Activated CD4-positive, alpha-beta T cell treated with anti-CD3 and anti-CD28 coated beads, Interleukin-2, amount 50 U/mL, for 16 hours (primary cell): ENCODE results near the gene CYB5RL.

Experiments
- DNase-seq: peaks from one replicate; pipeline ENCODE4 v3.0.0-alpha.2; 2020

Gene CYB5RL

DNA sequence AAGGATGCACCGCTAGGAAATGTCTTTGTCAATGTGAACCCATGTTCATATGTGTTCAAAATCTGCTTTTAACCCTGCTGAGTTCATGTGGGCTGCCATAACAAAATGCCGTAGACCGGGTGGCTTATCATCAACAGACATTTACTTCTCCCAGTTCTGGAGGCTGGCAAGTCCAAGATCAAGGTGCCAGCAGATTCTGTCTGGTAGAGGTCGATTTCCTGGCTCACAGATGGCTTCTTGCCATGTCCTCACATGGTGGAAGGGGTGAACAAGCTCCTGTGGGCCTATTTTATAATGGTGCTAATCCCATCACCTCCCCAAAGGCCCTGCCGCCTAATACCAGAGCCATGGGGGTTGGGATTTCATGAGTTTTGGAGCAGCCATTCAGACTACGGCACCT is 42.4 kb downstream of the CYB5RL start:
- no peak for DNase-seq

DNA sequence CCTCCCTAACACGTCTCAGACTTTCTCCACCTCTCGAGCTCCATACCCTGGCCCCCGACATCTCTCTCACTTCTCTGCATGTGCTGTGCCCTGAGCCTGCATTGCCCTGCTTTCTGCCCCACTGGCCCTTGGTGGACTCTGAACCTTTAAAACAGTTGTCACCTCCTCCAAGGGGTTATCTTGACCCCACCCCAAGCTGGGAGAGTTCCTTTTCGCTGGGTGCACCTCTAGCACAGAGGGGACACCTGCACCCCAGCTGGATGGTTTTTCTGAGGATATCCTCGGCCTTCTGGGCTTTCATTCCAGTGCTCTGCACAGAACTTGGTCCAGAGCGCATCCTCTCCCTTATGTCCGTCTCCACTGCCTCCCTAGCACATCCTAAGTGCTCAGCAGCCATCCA is 42.8 kb downstream of the CYB5RL start:
- DNase-seq = no peak

DNA sequence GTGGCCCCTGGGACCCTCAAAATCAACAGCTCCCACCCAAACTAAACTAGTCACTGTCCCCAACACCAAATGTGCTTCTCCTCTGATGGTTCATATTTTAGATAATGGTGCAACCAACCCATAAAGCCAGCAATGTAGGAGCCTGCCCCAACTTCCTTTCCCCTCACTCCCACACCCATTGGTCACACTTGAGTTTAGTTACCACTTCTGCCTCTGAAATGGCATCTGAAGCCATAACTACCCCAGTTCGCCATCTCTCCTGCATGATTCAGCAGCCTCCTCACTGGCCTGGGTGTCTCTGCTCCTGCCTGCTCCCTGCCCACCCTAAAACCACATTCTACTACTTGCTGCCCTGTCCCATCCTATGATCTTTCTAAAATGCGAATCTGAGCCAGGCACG is 43.6 kb downstream of the CYB5RL start:
- no peak for DNase-seq

DNA sequence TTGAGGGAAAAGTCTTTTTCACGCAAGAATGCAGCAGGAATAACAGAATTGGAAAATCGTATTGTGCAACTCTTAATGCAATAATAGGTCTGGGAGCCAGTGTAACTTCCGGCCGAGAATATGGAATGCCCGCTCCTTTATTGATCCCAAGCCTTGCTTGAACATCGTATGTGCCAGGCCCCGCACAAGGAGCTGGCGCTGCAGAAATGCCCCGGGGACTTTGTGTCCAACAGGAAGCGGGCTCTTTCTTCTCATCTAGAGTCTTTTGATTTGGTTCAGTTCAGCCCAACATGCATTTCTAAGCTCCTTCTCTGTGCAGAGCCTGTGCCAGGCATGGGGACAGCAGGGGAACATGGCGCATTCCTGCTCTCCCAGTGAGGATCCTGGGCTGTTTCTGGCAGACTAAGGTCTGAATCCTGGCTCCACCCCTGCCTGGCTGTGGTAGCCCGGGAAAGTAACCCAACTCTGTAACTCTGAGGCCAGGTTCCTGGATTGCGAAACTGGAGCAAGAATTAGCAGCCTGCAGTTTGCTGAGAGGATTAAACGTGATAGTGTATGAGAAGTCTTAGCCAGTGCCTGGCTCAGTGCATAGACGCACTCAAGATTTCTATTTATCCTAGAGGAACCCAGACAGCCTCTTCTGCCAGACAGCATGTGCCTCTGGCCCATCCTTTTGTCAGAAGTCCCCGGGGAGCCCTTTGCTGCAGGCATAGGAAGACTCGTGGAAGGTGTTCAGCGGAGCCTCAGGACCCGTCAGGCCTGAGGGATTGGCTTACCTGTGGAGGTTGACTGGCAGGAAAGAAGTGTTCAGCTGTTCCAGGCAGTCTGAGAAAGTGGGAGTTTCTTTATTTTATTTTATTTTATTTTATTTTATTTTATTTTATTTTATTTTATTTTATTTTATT is 46.0 kb downstream of the CYB5RL start:
- no peak for DNase-seq

DNA sequence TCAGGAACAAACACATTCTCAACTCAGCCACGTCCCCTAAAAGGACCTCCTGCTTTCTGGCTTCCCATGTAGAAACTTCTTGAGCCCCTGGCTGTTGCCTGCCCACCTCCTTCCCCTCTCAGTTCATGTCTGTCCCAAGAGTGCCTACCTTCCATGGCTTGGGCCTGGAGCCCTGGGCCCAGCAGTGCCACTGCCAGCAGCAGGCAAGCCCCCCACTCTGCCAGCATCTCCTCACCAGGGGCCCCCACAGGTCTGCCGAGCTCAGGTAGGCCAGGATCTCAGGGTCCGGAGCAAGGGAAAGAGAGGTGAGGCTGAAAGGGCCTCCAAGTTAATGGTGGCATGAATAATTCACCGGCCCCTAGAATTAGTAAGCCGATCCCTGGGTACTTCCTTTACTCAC is 47.1 kb downstream of the CYB5RL start, which contains the start of gene CDCP2:
Gene CDCP2 (minus strand): TSS at position 305 of the 400 bp plus-strand sequence. CDS start 78 bp downstream, at position 227.
- no peak for DNase-seq

DNA sequence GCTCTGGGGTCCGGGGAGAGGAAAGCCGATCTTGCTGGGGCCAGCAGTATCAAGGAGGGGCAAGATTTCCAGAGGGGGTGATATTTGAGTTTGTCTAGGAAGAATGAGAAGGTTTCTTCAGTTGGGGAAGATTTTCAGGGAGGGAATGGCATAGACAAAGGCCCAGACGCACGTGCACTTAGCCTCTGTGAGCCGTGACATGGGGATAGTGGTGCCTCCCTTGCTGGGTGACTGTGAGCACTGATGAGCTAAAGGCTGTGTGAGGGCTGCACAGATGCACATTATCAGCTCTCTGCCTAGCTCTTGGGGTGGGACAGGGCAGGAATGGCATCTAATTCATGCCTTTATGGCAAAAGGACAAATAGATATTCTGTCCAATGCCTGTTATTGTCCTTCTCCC is 48.8 kb downstream of the CYB5RL start:
- no peak for DNase-seq
